Mesothelial cell of epicardium (in vitro differentiated cells): ENCODE measurements around the gene SYCN. TPM values are rescaled to one million over a fixed set of nuclear protein-coding genes. Genes with fewer than 3 reads are reported as not detected.

Source experiments
- DNase-seq, 2 experiments: peaks; one replicate each; pipeline ENCODE4 v3.0.0; 2021; ENCODE audit warnings: low spot score in 2 of 2; ENCODE audit not compliant: unreplicated experiment in 2 of 2
- H3K27ac Mint-ChIP-seq: 2 replicates; pipeline ENCODE4 v1.8.0; 2021; ENCODE audit warnings: mixed read lengths
- H3K27me3 Mint-ChIP-seq: 2 replicates; pipeline ENCODE4 v1.8.0; 2021; ENCODE audit warnings: low read depth, mixed read lengths
- H3K36me3 Mint-ChIP-seq: 2 replicates; pipeline ENCODE4 v1.8.0; 2021; ENCODE audit warnings: mixed read lengths
- H3K4me1 Mint-ChIP-seq: 2 replicates; pipeline ENCODE4 v1.8.0; 2021; ENCODE audit warnings: mixed read lengths
- H3K4me3 Mint-ChIP-seq: 2 replicates; pipeline ENCODE4 v1.8.0; 2021; ENCODE audit warnings: mild to moderate bottlenecking, moderate library complexity, mixed read lengths
- H3K9me3 Mint-ChIP-seq: 2 replicates; pipeline ENCODE4 v1.8.0; 2021; ENCODE audit warnings: mixed read lengths
- CTCF ChIP-seq: fragments of 200-600 bp; sonication (generic); IDR thresholded peaks from one replicate; pipeline ENCODE4 v1.5.0; 2021; ENCODE audit warnings: antibody characterized with exemption; ENCODE audit not compliant: unreplicated experiment
- total RNA-seq: library from RNA; stranded (reverse); gene quantifications from 3 replicates; pipeline ENCODE4 v1.2.1, GENCODE V29; 2021

SYCN gene
- total RNA-seq: not detected in 3 replicates

GRCh38 chr19:39203372-39204341, at the start of gene SYCN:
SYCN (minus strand) TSS chr19:39204263; CDS start chr19:39204254, 9 bp downstream.
- no peaks in the 10 kb centered on the region for H3K9me3 Mint-ChIP-seq
- peak within 1 kb of the TSS; percentile 48 for H3K27ac Mint-ChIP-seq
- H3K4me1 Mint-ChIP-seq: peaks cover 13% of the 10 kb centered on the region
- no peak for DNase-seq
- H3K36me3 Mint-ChIP-seq: no peaks in the 10 kb centered on the region
- no peak for TF ChIP-seq CTCF
- no peak within 1 kb of the TSS for H3K4me3 Mint-ChIP-seq
- H3K27me3 Mint-ChIP-seq: peaks cover 18% of the 10 kb centered on the region

- H3K4me1 Mint-ChIP-seq: peaks cover 37% of the 10 kb centered on the region
- H3K27me3 Mint-ChIP-seq: peaks cover 24% of the 10 kb centered on the region
- no peak for TF ChIP-seq CTCF
- no peak for DNase-seq
- peaks cover 8% of the 10 kb centered on the region for H3K9me3 Mint-ChIP-seq
- no peak overlapping the region for H3K27ac Mint-ChIP-seq
- no peak overlapping the region for H3K4me3 Mint-ChIP-seq
- H3K36me3 Mint-ChIP-seq: peaks cover 2% of the 10 kb centered on the region
Observed at GRCh38 chr19:39253374-39254149, 49.5 kb upstream of the SYCN start.

- Mint-ChIP-seq H3K4me3 (no peak overlapping the region), H3K9me3 (peaks cover 8% of the 10 kb centered on the region), H3K27me3 (peaks cover 33% of the 10 kb centered on the region), H3K27ac (peak overlapping the region; percentile 28), H3K4me1 (peaks cover 32% of the 10 kb centered on the region), H3K36me3 (peaks cover 2% of the 10 kb centered on the region)
- no peak for TF ChIP-seq CTCF
- DNase-seq: no peak
Observed at GRCh38 chr19:39252458-39252857, 48.4 kb upstream of the SYCN start.

GRCh38 chr19:39251846-39252245, 47.8 kb upstream of the SYCN start:
- Mint-ChIP-seq H3K4me3 (no peak overlapping the region), H3K36me3 (no peaks in the 10 kb centered on the region), H3K27me3 (peaks cover 39% of the 10 kb centered on the region), H3K27ac (peak overlapping the region; percentile 21), H3K4me1 (peaks cover 34% of the 10 kb centered on the region), H3K9me3 (peaks cover 6% of the 10 kb centered on the region)
- DNase-seq: no peak
- no peak for TF ChIP-seq CTCF

GRCh38 chr19:39251081-39251480, 47.0 kb upstream of the SYCN start:
- H3K27ac Mint-ChIP-seq: peak overlapping the region; percentile 21

More at GRCh38 chr19:39251081-39251480, 47.0 kb upstream of the SYCN start:
- peaks cover 4% of the 10 kb centered on the region for H3K9me3 Mint-ChIP-seq
- H3K27me3 Mint-ChIP-seq: peaks cover 40% of the 10 kb centered on the region
- no peak overlapping the region for H3K4me3 Mint-ChIP-seq
- H3K36me3 Mint-ChIP-seq: no peaks in the 10 kb centered on the region
- H3K4me1 Mint-ChIP-seq: peaks cover 34% of the 10 kb centered on the region
- no peak for DNase-seq
- no peak for TF ChIP-seq CTCF
